NCI-H146 treated with DMSO at 0.1 percent for 48 hours (cell line): ENCODE results near the gene VAMP4.

Source experiments
- DNase-seq: peaks from one replicate; lab custom pipeline; 2025; ENCODE audit not compliant: unreplicated experiment; lab: John Stamatoyannopoulos, UW

VAMP4 gene, protein sequence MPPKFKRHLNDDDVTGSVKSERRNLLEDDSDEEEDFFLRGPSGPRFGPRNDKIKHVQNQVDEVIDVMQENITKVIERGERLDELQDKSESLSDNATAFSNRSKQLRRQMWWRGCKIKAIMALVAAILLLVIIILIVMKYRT

DNA sequence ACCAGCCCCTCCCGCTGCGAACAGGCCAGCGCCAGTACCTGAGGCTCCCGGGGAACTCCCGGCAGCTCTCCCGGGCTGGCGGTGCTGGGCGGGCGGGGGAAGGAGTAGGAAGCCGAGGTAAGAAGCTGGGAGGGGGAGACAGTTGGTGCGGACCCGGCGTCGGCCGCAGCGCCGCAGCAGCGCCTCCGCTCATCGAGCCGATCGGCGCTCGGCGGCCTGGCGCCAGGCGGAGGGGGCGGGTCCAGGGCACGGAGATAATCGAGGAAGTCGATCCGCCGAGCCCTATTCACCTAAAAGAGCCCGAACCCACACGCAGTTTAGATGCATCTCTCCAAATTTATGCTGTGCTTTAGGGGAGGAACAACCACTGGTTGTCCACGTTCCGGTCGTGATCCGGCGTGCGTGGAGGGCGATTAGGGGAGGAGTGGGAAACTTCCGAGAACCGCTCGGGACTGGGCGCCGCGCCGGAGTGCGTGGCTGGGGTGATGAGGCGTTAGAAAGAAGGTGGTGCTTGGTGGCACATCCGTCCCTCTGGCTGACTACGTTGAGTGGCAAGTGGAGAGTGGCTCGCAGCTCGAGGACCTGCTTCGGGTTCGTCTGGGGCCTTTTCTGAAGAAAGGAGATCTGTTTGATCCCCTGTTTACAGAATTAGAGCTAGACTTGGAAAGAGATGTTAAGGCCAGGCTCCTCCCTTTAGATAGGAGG lies at the start of gene VAMP4:
VAMP4 (minus strand) TSS at position 194 of the 705 bp plus-strand sequence. CDS start 3,651 bp downstream, outside the sequence.
- DNase-seq, result peak; percentile 71

DNA sequence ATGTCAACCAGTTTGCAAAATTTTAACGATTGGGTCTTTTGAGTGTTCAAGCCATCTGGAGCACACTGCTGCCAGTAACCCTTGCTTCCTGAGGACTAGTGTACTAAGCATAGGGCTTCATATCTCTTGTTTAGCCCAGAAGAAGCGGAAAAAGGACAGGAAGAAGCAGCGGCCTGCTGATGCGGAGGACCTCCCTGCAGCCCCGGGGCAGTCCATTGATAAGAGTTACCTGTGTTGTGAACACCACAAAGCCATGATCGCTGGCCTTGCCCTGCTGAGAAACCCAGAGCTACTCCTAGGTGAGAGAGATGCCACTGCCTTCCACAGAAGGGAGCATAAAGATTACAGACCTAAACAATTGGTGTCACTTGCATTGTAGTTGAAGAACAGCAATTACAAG lies 48.5 kb upstream of the VAMP4 start:
- DNase-seq, result no peak

DNA sequence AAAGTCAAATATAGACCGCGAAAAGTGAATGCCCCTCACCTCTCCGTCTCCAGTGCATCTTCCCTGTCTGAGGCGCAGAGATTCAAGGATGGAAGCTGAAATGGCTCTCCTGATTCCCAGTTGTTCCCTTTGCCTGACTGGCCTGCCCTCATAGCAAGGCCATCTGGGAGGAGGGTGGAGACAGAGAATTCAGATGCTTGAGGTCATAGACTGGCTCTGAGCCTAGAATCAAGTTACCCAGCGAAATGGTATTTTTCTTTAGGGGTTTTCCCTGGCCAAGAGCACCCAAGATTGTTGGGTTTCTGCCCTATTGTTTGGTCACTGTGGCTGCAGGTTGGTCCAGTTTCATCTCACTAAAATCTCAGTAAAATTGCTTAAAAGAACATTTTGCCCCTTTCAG lies 46.8 kb upstream of the VAMP4 start:
- no peak for DNase-seq

DNA sequence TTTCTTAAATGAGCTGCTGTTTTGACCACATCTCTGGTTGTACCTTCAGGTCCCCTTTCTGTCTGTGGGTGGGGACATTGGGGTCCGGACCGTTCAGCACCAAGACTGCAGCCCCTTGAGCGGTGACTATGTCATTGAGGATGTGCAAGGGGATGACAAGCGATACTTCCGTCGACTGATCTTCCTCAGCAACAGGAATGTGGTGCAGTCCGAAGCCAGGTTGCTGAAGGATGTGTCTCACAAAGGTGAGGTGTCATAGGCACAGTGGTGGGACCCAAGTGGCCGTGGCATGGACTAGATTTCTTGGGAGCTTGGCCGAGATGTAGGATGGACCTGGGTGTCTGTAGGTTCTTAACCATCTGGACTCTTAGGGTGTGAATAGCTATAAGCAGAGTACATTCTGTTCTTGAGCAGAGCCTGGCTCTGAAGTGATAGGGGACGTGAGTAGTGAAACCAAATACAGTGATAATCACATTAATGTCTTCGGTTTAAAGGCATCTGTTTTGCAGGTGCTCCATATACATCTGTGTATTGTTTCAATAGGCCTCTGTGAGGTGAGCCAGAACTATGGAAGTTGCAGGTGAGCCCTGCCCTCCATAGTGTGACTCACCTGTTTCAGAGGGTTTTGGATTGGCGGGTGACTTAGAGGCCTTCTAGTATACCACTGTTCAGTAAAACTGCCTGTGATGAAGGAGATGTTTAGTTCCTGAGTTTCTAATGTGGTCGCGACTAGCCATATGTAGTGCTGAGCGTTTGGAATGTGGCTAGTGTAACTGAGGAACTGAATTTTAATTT lies 46.0 kb upstream of the VAMP4 start:
- DNase-seq, result no peak

DNA sequence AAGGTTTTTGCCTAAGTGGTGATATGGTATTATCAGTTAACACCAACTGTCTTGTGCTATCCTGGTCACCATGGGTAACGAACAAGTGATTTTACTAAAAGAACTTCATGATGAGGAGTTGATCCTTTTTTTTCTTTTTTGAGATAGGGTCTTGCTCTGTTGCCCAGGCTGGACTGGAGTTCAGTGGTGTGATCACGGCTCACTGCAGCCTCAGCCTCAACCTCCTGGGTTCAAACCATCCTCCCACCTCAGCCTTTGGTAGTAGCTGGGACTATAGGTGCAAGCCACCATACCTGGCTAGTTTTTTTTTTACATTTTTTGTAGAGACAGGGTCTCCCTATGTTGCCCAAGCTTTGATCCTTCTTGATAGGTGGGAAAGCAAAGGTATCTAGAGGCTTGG lies 44.7 kb upstream of the VAMP4 start:
- DNase-seq, result no peak

DNA sequence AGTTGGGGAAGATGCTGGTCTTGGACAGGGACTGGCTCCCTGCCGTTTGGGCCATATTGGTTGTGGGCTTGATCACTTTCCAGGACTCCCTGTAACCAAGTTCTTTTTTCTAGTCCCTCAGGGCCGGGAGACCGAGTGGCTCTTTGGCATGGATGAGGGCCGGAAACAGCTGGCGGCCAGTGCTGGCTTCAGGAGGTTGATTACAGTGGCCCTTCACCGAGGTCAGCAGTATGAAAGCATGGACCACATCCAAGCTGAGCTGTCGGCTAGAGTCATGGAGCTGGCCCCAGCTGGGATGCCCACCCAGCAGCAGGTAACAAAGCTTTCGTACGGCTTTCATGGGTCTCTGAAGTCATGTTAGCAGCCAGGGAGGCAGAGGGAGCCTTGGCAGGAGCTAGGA lies 43.9 kb upstream of the VAMP4 start:
- DNase-seq, result no peak

DNA sequence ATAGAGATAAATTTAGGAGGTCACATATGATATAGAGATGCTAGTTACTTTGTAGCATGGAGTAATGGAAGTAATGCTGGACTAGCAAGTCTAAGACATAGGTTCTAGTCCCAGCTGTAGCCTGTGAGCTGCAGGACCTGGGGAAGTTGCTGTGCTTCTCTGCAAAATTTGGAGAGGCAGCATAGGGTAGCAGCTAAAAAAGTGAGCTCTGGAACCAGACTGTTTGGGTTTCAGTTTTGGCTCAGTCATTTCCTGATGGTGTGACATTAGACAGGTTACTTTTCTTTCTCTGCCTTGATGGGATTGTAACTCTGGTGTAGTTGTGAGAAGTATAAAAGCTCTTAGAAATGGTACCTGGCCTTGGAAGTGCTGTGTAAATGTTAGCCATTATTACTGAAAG lies 42.9 kb upstream of the VAMP4 start:
- DNase-seq, result no peak

DNA sequence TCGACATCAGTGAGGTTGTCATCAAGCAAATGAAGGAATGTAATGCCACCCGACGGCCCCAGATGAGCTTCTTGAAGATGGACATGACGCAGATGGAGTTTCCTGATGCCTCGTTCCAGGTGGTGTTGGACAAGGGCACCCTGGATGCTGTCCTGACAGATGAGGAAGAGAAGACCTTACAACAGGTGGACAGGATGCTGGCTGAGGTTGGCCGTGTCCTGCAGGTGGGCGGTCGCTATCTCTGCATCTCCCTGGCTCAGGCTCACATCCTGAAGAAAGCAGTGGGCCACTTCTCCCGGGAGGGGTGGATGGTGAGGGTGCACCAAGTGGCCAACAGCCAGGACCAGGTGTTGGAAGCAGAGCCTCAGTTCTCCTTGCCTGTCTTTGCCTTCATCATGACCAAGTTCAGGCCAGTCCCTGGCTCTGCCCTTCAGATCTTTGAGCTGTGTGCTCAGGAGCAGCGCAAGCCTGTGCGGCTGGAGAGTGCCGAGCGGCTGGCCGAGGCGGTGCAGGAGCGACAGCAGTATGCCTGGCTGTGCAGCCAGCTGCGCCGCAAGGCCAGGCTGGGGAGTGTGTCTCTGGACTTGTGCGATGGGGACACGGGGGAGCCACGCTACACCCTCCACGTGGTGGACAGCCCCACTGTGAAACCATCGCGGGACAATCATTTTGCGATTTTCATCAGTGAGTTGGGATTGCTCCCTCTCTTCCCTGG lies 42.1 kb upstream of the VAMP4 start:
- no peak for DNase-seq

DNA sequence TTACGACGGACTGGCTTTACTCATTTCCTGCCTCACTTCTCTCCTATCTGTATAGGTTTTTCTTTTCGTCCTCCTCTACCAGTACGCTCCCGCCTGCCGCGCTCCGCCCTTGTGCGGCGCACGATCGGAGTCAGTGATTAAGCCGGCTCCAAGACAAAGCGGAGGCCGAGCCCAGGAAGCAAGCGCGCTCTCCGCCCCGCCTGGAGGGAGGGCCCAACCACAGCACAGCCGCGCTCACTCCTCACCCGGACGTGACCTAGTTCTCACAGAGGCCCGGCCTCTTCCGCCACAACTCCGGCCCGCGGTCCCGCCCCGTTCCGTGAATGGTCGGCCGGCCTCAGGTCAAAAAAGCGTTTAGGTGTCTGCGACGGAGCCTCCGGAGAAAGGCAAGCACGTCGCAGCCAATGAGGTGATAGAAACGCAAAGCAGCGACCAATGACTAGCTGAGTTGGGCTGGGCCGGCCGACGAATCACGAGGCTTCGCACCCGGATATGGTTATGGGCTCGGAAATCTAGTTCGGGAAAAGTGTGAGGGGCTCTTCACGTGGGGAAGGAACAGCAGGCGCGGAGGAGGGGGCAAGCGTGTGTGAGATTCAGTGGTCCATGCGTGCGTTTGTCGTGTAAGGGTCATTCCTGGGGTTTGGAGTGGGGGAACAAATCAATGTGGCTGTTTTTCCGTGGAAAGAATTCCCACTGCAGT lies 39.5 kb upstream of the VAMP4 start, which contains the start of gene METTL13:
METTL13 (plus strand) TSS at position 485 of the 700 bp plus-strand sequence. CDS start 308 bp downstream, outside the sequence.
- peak; percentile 98 for DNase-seq

DNA sequence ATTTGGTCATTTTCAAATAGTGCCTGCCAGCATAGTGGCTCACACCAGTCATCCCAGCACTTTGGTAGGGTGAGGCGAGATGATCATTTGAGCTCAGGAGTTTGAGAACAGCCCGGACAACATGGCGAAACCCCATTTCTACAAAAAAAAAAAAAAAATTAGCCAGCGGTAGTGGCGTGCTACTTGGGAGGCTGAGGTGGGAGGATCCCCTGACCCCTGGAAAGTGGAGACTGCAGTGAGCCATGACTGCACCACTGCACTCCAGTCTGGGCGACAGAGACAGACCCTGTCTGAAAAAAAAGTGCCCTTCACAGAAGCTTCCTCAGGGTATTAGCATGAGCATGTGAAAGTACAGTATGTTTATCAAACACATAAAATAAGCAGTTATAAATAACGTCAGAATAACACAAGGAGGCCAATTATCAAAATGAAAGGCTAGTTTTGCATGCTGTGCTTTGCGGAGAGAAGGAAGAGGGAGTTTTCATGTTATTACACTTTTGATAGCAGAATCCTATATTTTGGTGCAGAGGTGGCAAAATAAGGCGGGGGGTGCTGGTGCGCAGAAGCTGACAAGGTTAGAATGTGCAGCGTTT lies 38.8 kb upstream of the VAMP4 start:
- no peak for DNase-seq

DNA sequence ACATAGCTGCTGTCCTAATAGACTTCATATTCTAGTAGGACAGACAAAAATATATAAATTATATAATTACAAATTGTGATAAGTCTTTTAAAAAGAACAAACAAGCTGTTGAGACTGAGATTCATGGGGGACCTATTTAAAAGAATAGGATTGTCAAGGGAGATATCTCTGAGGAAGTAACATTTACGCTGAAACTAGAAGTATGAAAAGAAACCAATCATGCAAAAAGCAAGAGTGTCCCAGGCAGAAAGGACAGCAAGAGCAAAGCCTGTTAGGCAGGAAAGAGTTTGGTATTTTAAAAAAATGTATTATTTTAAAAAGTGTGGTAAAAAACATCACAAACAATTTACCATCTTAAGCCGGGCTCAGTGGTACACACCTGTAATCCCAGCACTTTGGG lies 30.4 kb upstream of the VAMP4 start:
- no peak for DNase-seq

DNA sequence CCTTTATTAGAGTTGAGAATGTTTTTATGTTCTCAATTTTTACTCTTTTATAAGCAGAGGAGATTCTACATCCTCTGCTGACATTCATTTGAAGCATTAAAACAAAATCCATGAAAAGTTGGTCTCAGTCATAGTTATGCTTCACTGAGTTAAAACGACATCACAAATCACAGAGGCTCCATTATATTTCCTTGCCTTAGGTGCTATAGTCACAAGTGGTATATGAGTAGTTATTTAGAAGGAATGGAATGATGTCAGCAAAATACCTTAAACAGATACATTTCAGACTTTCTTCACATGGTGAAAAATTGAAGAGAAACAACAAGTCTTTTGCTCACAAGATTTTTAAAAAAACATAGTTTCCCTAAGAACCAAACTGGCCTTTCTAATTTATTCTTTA lies 27.9 kb upstream of the VAMP4 start:
- DNase-seq, result no peak

DNA sequence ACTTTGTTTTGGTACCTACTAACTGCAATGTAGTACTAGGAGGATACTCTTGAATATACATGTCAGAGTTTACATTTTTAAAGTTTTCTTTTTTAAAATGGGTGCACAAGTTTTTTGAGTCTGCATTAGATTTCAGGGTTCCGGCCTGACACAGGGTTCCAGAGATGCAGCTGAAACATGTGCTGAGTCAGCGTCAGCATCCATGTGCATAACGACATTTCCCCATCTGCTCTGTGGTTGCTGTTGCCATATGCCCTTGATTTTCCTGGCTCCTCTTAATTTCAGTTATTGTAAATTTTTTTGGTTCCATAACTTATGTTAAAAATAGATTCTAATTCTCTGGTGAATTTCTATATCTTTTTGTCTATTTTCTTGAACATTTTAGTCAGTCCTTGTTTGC lies 27.3 kb upstream of the VAMP4 start:
- DNase-seq, result no peak

DNA sequence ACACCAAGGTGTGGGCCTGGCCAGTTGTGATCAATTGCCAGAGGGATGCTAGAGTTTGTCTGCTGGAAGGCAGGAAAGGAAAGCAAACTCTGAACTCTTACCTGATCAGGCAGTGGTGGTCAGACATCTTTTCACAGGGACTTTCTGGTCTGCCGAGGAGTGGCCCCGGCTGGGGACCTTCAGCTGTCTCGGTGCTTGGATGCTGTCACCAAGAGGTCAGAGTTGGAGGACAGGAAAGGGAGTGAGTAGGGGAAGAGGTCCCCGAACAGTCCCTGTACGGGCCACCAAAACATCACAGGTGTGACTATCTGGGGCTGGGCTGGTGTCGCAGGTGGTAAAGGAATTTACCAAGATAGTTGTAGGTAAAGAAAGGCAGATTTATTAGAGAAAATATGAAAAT lies 21.9 kb upstream of the VAMP4 start:
- DNase-seq, result no peak

DNA sequence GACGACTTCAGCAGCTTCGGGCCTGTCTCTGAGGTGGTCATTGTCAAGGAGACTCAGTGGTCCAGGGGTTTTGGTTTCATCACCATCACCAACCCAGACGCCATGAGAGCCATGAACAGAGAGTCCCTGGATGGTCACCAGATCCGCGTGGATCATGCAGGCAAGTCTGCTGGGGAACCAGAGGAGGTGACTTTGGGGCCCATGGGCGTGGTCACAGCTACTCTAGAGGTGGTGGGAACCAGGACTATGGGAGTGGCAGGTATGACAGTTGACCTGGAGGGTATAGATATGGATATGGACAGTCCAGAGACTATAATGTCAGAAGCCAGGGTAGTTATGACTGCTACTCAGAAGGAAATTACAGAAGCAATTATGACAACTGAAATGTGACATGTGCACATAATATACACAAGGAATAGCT lies 20.3 kb upstream of the VAMP4 start:
- no peak for DNase-seq

DNA sequence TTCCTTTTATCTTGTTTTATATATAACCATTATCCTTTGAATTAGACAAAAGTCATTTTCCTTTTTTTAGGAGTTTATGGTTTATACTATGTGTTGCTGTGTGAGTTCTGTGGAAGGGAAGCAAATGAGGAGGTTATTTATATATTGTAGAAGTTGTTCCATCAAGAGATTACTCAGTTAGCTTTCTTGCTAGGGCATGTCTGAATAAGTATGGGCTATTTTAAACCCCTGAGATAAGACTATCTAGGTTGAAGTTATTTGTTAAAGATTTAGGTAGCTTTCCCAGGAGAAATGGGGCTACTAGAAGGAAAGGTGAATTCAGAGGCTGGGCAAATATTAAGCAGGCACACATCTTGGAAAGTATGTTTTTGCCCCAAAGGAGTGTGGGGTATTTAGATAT lies 16.1 kb upstream of the VAMP4 start:
- no peak for DNase-seq

DNA sequence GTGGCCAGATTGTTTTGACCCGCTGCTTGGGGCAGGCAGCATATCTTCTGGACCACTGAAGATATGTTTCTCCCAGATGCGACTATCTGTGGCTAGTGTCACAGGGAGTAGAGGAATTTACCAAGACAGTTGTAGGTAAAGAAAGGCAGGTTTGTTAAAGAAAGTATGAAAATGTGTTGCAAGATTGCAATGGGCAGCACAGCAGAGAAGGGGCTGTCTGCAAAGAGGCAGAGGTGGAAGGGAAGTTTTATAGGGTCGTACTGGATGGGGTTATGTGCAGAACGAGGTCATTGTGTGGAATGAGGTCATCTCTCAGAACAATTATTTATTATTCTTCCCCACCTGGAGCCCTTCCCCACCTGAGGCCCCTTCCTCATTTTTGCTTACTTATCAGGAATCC lies 15.0 kb upstream of the VAMP4 start:
- DNase-seq, result no peak

DNA sequence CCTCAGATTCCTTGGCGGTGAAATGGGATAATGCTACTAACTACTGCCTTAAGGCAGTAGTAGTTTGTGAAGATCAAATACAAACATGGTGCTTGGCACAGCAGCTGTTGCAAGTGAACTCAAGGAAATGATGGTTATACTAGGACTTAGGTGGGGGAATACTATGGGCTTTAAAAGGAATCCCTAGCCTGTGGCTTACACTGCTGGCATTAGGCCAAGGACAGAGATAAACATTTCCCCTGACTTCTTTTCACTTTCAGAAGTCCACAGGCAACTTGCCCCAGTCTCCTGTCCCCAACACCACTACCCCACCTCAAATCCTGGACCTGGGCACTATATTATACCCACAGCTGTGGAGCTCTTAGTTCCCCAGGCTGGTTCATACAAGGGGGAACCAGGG lies 13.1 kb upstream of the VAMP4 start:
- DNase-seq, result no peak

DNA sequence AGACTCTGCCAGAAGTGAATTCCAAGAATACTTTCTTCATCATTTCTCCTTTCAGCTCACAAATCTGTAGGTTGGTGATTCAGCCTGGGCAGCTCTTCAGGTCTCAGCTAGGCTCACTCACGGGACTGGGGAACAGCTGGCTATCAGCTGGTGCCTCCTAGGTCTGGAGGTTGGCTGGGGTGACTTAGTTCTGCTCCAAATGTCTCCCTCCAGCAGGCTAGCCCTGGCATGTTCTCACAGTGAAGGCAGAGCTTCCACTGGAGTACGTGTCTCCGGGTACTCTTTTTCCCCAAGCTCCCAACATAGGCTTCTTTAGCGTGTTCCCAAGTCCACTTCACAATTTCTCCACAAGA lies 12.5 kb upstream of the VAMP4 start:
- no peak for DNase-seq

DNA sequence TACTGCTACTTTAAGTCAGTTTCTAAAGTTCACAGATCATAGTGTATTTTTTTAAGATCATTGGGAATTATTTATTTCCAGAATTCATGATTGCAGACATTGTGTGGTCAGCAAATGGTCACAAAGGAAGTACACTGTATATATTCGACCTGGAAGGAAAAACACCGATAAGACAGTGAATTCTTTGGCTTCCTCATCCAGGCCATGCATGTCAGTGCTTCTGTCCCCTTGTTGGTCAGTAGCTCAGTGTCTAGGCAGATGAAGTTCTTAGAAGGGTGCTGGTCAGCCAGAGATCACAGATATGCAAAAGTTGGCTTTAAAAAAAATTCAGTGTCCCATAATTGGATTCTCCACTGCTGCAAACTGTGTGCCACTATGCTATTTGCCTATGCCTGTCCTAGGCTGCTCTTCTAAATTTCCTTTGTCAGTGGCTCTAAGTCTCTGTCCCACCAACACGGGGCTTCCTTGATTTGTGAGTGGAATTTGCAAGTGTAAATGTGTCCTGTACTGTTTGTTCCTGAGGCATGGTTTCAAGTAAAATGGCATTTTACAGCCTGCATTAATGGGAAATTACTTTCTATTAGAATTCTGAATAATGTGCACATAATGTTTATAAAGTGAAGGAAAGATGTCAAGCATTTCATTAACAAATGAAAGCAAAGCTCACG lies 12.0 kb upstream of the VAMP4 start:
- DNase-seq, result no peak
